B cell (primary cell): ENCODE results near the gene CNTNAP2. TPM values are rescaled to one million over a fixed set of nuclear protein-coding genes. Genes with fewer than 3 reads are reported as not detected.

Experiments used
- ATAC-seq: fragments of 200-7000 bp; cut with Tn5 transposase; one replicate; pipeline ENCODE4 v1.10.0; 2021; ENCODE audit warnings: low read depth, mild to moderate bottlenecking, moderate number of reproducible peaks, moderate library complexity
- CTCF ChIA-PET: fragments of 350-600 bp; sonication (Branson Sonifier 250); formaldehyde crosslinking; loops from one replicate; lab custom pipeline; 2021; ENCODE audit warnings: antibody characterized with exemption, inconsistent platforms; lab: Charles Lee
- POLR2A ChIA-PET: fragments of 350-600 bp; sonication (Branson Sonifier 250); formaldehyde crosslinking; loops from one replicate; lab custom pipeline; 2021; ENCODE audit warnings: antibody characterized with exemption; lab: Charles Lee
- DNase-seq: peaks from one replicate; pipeline ENCODE4 v3.0.0; 2013
- H2AFZ ChIP-seq: 2 replicates; pipeline ENCODE4 v1.6.1; 2012; ENCODE audit warnings: mild to moderate bottlenecking, low read depth, low read length; ENCODE audit not compliant: insufficient read depth, poor library complexity, severe bottlenecking
- H3K27ac ChIP-seq, 2 donors: 1 replicate in 1 of 2; 2 replicates in 1 of 2; pipeline ENCODE4 v1.5.1; 2012 to 2013; ENCODE audit warnings: low read length in 2 of 2, mild to moderate bottlenecking in 2 of 2, moderate library complexity in 1 of 2
- H3K27me3 ChIP-seq, 4 experiments: fragments of 200-600 bp in 1 of 4; sonication (generic) in 1 of 4; replicated peaks in 1 of 4; 1 replicate in 2 of 4; 2 replicates in 2 of 4; pipeline versions ENCODE4 v1.6.1 to v1.7.0; 2013 to 2016; ENCODE audit warnings: low read length in 3 of 4, mild to moderate bottlenecking in 2 of 4, mixed read lengths in 1 of 4, moderate library complexity in 1 of 4; ENCODE audit not compliant: insufficient read depth in 4 of 4, control insufficient read depth in 3 of 4; ENCODE audit errors: control extremely low read depth in 1 of 4
- H3K36me3 ChIP-seq, 2 experiments: replicated peaks in 1 of 2; 1 replicate in 1 of 2; 2 replicates in 1 of 2; pipeline versions ENCODE4 v1.6.1 to v1.7.1; 2013; ENCODE audit warnings: low read length in 1 of 2; ENCODE audit not compliant: insufficient read depth in 2 of 2, control insufficient read depth in 1 of 2; ENCODE audit errors: control extremely low read depth in 1 of 2, extremely low read depth in 1 of 2
- H3K4me1 ChIP-seq, 2 donors: fragments of 200-600 bp in 1 of 2; sonication (generic) in 1 of 2; 1 replicate in 1 of 2; 2 replicates in 1 of 2; pipeline versions ENCODE4 v1.5.1 to v1.6.1; 2013 to 2017; ENCODE audit warnings: low read length in 2 of 2; ENCODE audit not compliant: control insufficient read depth in 2 of 2, insufficient read depth in 2 of 2
- H3K4me2 ChIP-seq: replicated peaks from 2 replicates; pipeline ENCODE3; 2012; ENCODE audit warnings: mild to moderate bottlenecking, low read depth, low read length; ENCODE audit not compliant: poor library complexity, severe bottlenecking
- H3K4me3 ChIP-seq, 5 experiments: fragments of 200-600 bp in 1 of 5; sonication (generic) in 1 of 5; 1 replicate in 3 of 5; 2 replicates in 2 of 5; pipeline versions ENCODE4 v1.5.1 to v1.7.0; 2011 to 2016; ENCODE audit warnings: low read length in 4 of 5, mild to moderate bottlenecking in 4 of 5, low read depth in 2 of 5, control low read depth in 1 of 5, moderate library complexity in 1 of 5; ENCODE audit not compliant: insufficient read depth in 1 of 5; ENCODE audit errors: control extremely low read depth in 1 of 5, extremely low read depth in 1 of 5
- H3K79me2 ChIP-seq: fragments of 200-600 bp; sonication (generic); one replicate; pipeline ENCODE4 v1.6.0; 2016; ENCODE audit warnings: low read length; ENCODE audit not compliant: control insufficient read depth, insufficient read depth
- H3K9ac ChIP-seq: fragments of 200-600 bp; sonication (generic); 2 replicates; pipeline ENCODE4 v1.6.1; 2017; ENCODE audit warnings: mild to moderate bottlenecking, low read length, moderate library complexity
- H3K9me3 ChIP-seq, 3 donors: one replicate each; pipeline versions ENCODE4 v1.6.1 to v1.7.1; 2013; ENCODE audit warnings: low read length in 2 of 3; ENCODE audit not compliant: control insufficient read depth in 2 of 3, insufficient read depth in 1 of 3; ENCODE audit errors: control extremely low read depth in 1 of 3
- H4K20me1 ChIP-seq: 2 replicates; pipeline ENCODE4 v1.6.0; 2012; ENCODE audit warnings: mild to moderate bottlenecking, low read length; ENCODE audit not compliant: insufficient read depth, control insufficient read depth, poor library complexity, severe bottlenecking
- H3K27ac Mint-ChIP-seq: one replicate; pipeline ENCODE4 v1.8.0; 2021; ENCODE audit warnings: mixed read lengths
- H3K27me3 Mint-ChIP-seq: one replicate; pipeline ENCODE4 v1.8.0; 2021; ENCODE audit warnings: mixed read lengths
- H3K4me1 Mint-ChIP-seq: one replicate; pipeline ENCODE4 v1.8.0; 2021; ENCODE audit warnings: mixed read lengths
- H3K4me3 Mint-ChIP-seq: one replicate; pipeline ENCODE4 v1.8.0; 2021; ENCODE audit warnings: mixed read lengths
- H3K9me3 Mint-ChIP-seq: one replicate; pipeline ENCODE4 v1.8.0; 2022; ENCODE audit warnings: mixed read lengths; ENCODE audit not compliant: insufficient read depth
- CTCF ChIP-seq: fragments of 200-600 bp; IDR thresholded peaks from one replicate; pipeline ENCODE4 v1.8.0; 2022; ENCODE audit warnings: antibody characterized with exemption, mild to moderate bottlenecking
- EZH2 ChIP-seq: IDR thresholded peaks from 2 replicates; pipeline ENCODE4 v1.6.1; 2012; ENCODE audit warnings: borderline replicate concordance, low read depth, mild to moderate bottlenecking, moderate library complexity, low read length; ENCODE audit not compliant: insufficient read depth, poor library complexity, severe bottlenecking
- WGBS: methylation state at CpG from one replicate; pipeline ENCODE4 v1.1.5; 2013; ENCODE audit warnings: missing lambda C conversion rate; ENCODE audit not compliant: insufficient coverage; 5-methylcytosine and 5-hydroxymethylcytosine counted together
- intact Hi-C: fragments of 100-400 bp; cut with micrococcal nuclease; formaldehyde crosslinking; loops from one replicate; pipeline ENCODE4 v1.10.0; 2022
- polyA plus RNA-seq: library from polyadenylated mRNA; depleted of rRNA; stranded (reverse); fragments of >200 nt; gene quantifications from 2 replicates; pipeline ENCODE4 v1.2.3, GENCODE V29; 2012
- total RNA-seq, 2 donors: library from RNA; stranded (reverse); fragments of 120-200 nt in 1 of 2; gene quantifications; 1 replicate in 1 of 2; 2 replicates in 1 of 2; pipeline versions ENCODE4 v1.2.3 to v1.2.4, GENCODE V29; 2013 to 2022

Gene CNTNAP2
- total and polyA plus RNA-seq, 2 donors (not counting 1 experiment from before 2014, with no cell fraction given), result 7.4 to 16.6 TPM

- WGBS, result no CpG with 5 or more reads among the region's 3 CpGs
- intact Hi-C loops, result no loop called here
Measured at GRCh38 chr7:146894927-146895326, 778.3 kb downstream of the CNTNAP2 start.

GRCh38 chr7:146902266-146902665 is 785.7 kb downstream of the CNTNAP2 start:
- Histone ChIP-seq H3K9me3 (peaks cover 0 to 4% (median 0%) of the 10 kb centered on the region in 3 donors), H3K36me3 (no peaks in the 10 kb centered on the region), H3K9ac (no peak overlapping the region), H2AFZ (no peak overlapping the region), H3K4me2 (no peak overlapping the region), H4K20me1 (no peaks in the 10 kb centered on the region), H3K4me3 (no peak overlapping the region), H3K27me3 (no peaks in the 10 kb centered on the region), H3K27ac (no peak overlapping the region), H3K79me2 (no peaks in the 10 kb centered on the region), H3K4me1 (no peaks in the 10 kb centered on the region)
- TF ChIP-seq CTCF (no peak), EZH2 (no peak)
- DNase-seq (no peak), ATAC-seq (no peak)
- Mint-ChIP-seq H3K4me3 (no peak overlapping the region), H3K9me3 (no peaks in the 10 kb centered on the region), H3K4me1 (no peaks in the 10 kb centered on the region), H3K27ac (no peak overlapping the region), H3K27me3 (no peaks in the 10 kb centered on the region)
- ChIA-PET POLR2A (no interaction called here), CTCF (no interaction called here)
- intact Hi-C loops, result no loop called here
- WGBS, result no CpG with 5 or more reads among the region's 1 CpG

More at GRCh38 chr7:146894927-146895326, 778.3 kb downstream of the CNTNAP2 start:
- Histone ChIP-seq H3K9me3 (peaks cover 0 to 2% (median 0%) of the 10 kb centered on the region in 3 donors), H3K27ac (no peak overlapping the region), H3K27me3 (no peaks in the 10 kb centered on the region), H2AFZ (no peak overlapping the region), H3K4me3 (no peak overlapping the region), H3K36me3 (no peaks in the 10 kb centered on the region), H3K4me2 (no peak overlapping the region), H3K9ac (no peak overlapping the region), H4K20me1 (no peaks in the 10 kb centered on the region), H3K4me1 (no peaks in the 10 kb centered on the region), H3K79me2 (no peaks in the 10 kb centered on the region)
- DNase-seq (no peak), ATAC-seq (no peak)
- Mint-ChIP-seq H3K27ac (no peak overlapping the region), H3K27me3 (no peaks in the 10 kb centered on the region), H3K4me3 (no peak overlapping the region), H3K9me3 (no peaks in the 10 kb centered on the region), H3K4me1 (no peaks in the 10 kb centered on the region)
- POLR2A ChIA-PET, result no interaction called here
- CTCF ChIA-PET, result interaction anchor here (0.6 kb wide), 1 partner anchor 1477 kb away, joined by 3 read pairs; no protein-coding TSS in a partner anchor
- TF ChIP-seq EZH2, result no peak
- TF ChIP-seq CTCF, result no peak
